RWPE1 (cell line): ENCODE results near the gene LRRC4.

ENCODE experiments used
- CTCF ChIA-PET: fragments of 350-600 bp; sonication (Branson Sonifier 250); formaldehyde crosslinking; extraction: SDS; loops from one replicate; lab custom pipeline; 2021; lab: Yijun Ruan, JAX
- POLR2A ChIA-PET: fragments of 400-600 bp; formaldehyde crosslinking; extraction: SDS; loops from one replicate; lab custom pipeline; 2020; ENCODE audit warnings: antibody characterized with exemption; ENCODE audit not compliant: low non-redundant PET; lab: Yijun Ruan, JAX
- DNase-seq: peaks from one replicate; pipeline ENCODE4 v3.0.0; 2012; ENCODE audit warnings: low spot score
- H3K27ac ChIP-seq: fragments of 450-650 bp; 2 replicates; pipeline ENCODE4 v1.5.1; 2017
- CTCF ChIP-seq: fragments of 450-650 bp; conservative IDR thresholded peaks from 2 replicates; pipeline ENCODE4 v1.5.1; 2017; ENCODE audit warnings: low read depth, mild to moderate bottlenecking

Gene LRRC4

DNA sequence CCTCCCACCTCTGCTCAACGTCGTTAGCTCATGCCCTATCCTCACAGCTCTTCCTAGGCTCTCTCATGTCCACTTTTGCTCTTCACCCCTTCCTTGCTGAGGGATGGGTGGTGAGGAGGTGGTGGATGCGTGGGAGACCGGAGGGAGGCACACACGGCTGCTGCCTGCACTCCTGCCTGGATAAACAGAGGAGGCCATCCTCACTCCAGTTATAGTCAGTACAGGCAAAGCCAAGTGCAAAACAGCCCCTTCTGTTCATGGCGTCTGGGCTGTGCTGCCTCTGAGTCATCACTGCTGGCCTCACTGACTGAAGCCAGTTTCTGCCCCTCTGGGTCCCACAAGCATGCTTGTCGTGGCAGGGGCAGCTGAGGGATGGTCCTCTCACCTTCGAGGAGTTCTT is 31.9 kb upstream of the LRRC4 start:
- CTCF ChIA-PET = no interaction called here
- no peak overlapping the region for H3K27ac ChIP-seq
- TF ChIP-seq CTCF = no peak
- no peak for DNase-seq
- POLR2A ChIA-PET = no interaction called here

DNA sequence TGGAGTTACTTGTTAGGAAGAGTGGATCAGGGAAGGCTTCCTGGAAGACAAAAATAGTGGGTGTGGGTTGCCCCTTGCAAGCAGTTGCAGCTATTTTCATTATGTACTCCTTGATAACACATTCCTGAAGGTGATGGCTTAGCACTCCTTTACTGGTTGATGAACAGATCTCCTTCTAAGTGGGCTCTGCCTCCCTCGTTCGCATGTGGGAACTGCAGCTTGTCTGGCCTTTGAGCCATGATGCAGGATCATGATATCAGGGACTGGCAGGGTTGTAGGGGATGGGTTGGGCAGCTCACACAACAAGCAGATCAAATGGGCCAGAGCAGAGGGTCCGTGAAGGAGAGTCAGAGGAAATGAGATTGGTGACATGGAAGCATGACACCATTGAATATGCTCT is 28.8 kb upstream of the LRRC4 start:
- no peak for DNase-seq
- TF ChIP-seq CTCF = no peak
- H3K27ac ChIP-seq = no peak overlapping the region
- CTCF ChIA-PET = interaction anchor here (0.7 kb wide), 1 partner anchor 47 kb away, joined by 3 read pairs; no protein-coding TSS in a partner anchor
- POLR2A ChIA-PET = no interaction called here

- no peak for TF ChIP-seq CTCF
- no peak for DNase-seq
- CTCF ChIA-PET = interaction anchor here (0.7 kb wide), 1 partner anchor 48 kb away, joined by 3 read pairs; no protein-coding TSS in a partner anchor
- POLR2A ChIA-PET = no interaction called here
- H3K27ac ChIP-seq = no peak overlapping the region
These were observed 28.1 kb upstream of the LRRC4 start for GRCh38 chr7:128059143-128059988.

DNA sequence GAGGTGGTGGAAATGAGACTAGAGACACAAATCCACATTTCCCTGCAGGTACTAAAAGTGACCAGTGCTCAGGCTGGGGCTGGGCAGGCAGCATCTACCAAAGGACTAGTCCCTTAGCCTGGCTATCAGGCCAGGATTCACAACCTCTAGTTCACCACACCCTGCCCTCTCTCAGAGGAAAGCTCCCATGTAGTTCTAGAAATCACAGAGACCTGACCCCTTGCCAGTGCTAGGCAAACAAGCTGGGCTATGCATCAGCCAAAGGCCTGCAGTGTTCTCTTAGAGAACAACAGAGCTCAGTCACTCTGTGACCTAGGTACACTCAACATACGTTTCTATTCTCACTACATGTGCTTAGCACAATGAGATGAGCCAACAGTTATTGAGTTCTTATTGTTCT is 26.7 kb upstream of the LRRC4 start:
- ChIA-PET CTCF (no interaction called here), POLR2A (no interaction called here)
- TF ChIP-seq CTCF = no peak
- H3K27ac ChIP-seq = no peak overlapping the region
- DNase-seq = no peak

- ChIA-PET POLR2A (no interaction called here), CTCF (no interaction called here)
- no peak for DNase-seq
- no peak for TF ChIP-seq CTCF
- no peak overlapping the region for H3K27ac ChIP-seq
These were observed 25.7 kb upstream of the LRRC4 start for GRCh38 chr7:128056901-128057300.

DNA sequence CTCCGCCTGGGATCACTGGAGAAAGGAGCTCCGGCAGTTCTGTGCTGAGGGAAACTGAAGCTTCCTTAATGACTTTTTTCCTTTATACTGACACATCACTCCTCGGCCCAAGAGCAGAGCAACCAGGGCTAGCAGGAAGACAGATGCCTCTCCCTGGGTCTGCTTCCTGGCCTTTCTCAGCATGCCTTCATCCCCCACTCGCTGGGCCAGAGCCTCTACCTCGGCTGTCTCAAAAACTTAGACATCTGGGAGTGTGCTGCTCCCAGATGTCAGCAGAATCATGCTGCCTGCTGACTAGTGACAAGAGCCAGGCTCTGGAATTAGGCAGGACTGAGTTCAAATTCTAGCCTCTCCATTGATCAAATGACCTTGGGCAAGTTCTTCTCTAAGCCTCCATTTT is 24.4 kb upstream of the LRRC4 start:
- no peak overlapping the region for H3K27ac ChIP-seq
- TF ChIP-seq CTCF = no peak
- DNase-seq = no peak
- ChIA-PET POLR2A (no interaction called here), CTCF (no interaction called here)
